ENCODE results near the gene IL17RC. TPM values are rescaled to one million over a fixed set of nuclear protein-coding genes. Genes with fewer than 3 reads are reported as not detected.
"Not testable (repeated sequence)": the region's sequence is repeated elsewhere in the genome, so short reads cannot be mapped to it uniquely, and the experiment has no call there.

Gene IL17RC
- 12.1 and 14.8 TPM in 2 replicates for total RNA-seq (2014; rRNA removed; shearing (Covaris generic); ENCODE audit: low replicate concordance)

- peak; percentile 91 for DNase-seq
- no peaks in the 10 kb centered on the region for H3K9me3 ChIP-seq
- peak within 1 kb of the TSS; percentile 40 for H3K4me3 ChIP-seq
- H3K36me3 ChIP-seq, result no peaks in the 10 kb centered on the region
- no peaks in the 10 kb centered on the region for H3K27me3 ChIP-seq
These were observed at the start of gene IL17RC for GRCh38 chr3:9916734-9917680. TSS of gene IL17RC (plus strand) at chr3:9917098. CDS start at chr3:9917316, 218 bp downstream.

GRCh38 chr3:9867106-9867505 lies 49.8 kb upstream of the IL17RC start:
- no peaks in the 10 kb centered on the region for H3K27me3 ChIP-seq
- H3K4me3 ChIP-seq, result no peak overlapping the region
- no peak for DNase-seq
- H3K9me3 ChIP-seq, result no peaks in the 10 kb centered on the region
- H3K36me3 ChIP-seq, result no peaks in the 10 kb centered on the region

GRCh38 chr3:9869955-9870354 lies 46.9 kb upstream of the IL17RC start:
- Histone ChIP-seq H3K27me3 (no peaks in the 10 kb centered on the region), H3K9me3 (no peaks in the 10 kb centered on the region), H3K4me3 (no peak overlapping the region), H3K36me3 (no peaks in the 10 kb centered on the region)
- no peak for DNase-seq

GRCh38 chr3:9870978-9871377 lies 45.9 kb upstream of the IL17RC start:
- Histone ChIP-seq H3K9me3 (no peaks in the 10 kb centered on the region), H3K27me3 (no peaks in the 10 kb centered on the region), H3K4me3 (no peak overlapping the region), H3K36me3 (no peaks in the 10 kb centered on the region)
- peak; percentile 33 for DNase-seq

- H3K27me3 ChIP-seq, H3K4me3 ChIP-seq, DNase-seq, H3K36me3 ChIP-seq, H3K9me3 ChIP-seq: not testable (repeated sequence)
These were observed 44.8 kb upstream of the IL17RC start for GRCh38 chr3:9872067-9872466.

- no peak for DNase-seq
- no peaks in the 10 kb centered on the region for H3K9me3 ChIP-seq
- no peaks in the 10 kb centered on the region for H3K27me3 ChIP-seq
- H3K36me3 ChIP-seq, result no peaks in the 10 kb centered on the region
- H3K4me3 ChIP-seq, result no peak overlapping the region
These were observed 41.5 kb upstream of the IL17RC start for GRCh38 chr3:9875448-9875847.

- H3K4me3 ChIP-seq, result not testable (repeated sequence)
These were observed 40.6 kb upstream of the IL17RC start for GRCh38 chr3:9876255-9876654.

GRCh38 chr3:9876991-9877390 lies 39.9 kb upstream of the IL17RC start:
- H3K36me3 ChIP-seq, result no peaks in the 10 kb centered on the region
- H3K4me3 ChIP-seq, result no peak overlapping the region
- H3K9me3 ChIP-seq, result no peaks in the 10 kb centered on the region
- no peak for DNase-seq
- H3K27me3 ChIP-seq, result no peaks in the 10 kb centered on the region

More at GRCh38 chr3:9876255-9876654, 40.6 kb upstream of the IL17RC start:
- not testable (repeated sequence) for H3K27me3 ChIP-seq, DNase-seq, H3K36me3 ChIP-seq, H3K9me3 ChIP-seq

- Histone ChIP-seq H3K9me3 (no peaks in the 10 kb centered on the region), H3K36me3 (no peaks in the 10 kb centered on the region)
- DNase-seq, result no peak
These were observed 38.2 kb upstream of the IL17RC start for GRCh38 chr3:9878700-9879099.

GRCh38 chr3:9879830-9880549 lies 36.9 kb upstream of the IL17RC start, which contains the start of gene CIDEC:
TSS of gene CIDEC (minus strand) at chr3:9880253. CDS start at chr3:9878486, 1,767 bp downstream.
- DNase-seq, result no peak
- H3K27me3 ChIP-seq, result no peaks in the 10 kb centered on the region

More at GRCh38 chr3:9878700-9879099, 38.2 kb upstream of the IL17RC start:
- Histone ChIP-seq H3K4me3 (no peak overlapping the region), H3K27me3 (no peaks in the 10 kb centered on the region)

GRCh38 chr3:9881441-9881840 lies 35.5 kb upstream of the IL17RC start:
- no peak for DNase-seq
- Histone ChIP-seq H3K4me3 (no peak overlapping the region), H3K9me3 (no peaks in the 10 kb centered on the region), H3K36me3 (no peaks in the 10 kb centered on the region), H3K27me3 (no peaks in the 10 kb centered on the region)

More at GRCh38 chr3:9879830-9880549, 36.9 kb upstream of the IL17RC start, which contains the start of gene CIDEC:
- H3K9me3 ChIP-seq, result no peaks in the 10 kb centered on the region
- H3K4me3 ChIP-seq, result no peak within 1 kb of the TSS
- H3K36me3 ChIP-seq, result no peaks in the 10 kb centered on the region

GRCh38 chr3:9883706-9884554 lies 33.0 kb upstream of the IL17RC start:
- Histone ChIP-seq H3K27me3 (no peaks in the 10 kb centered on the region), H3K36me3 (no peaks in the 10 kb centered on the region), H3K9me3 (no peaks in the 10 kb centered on the region), H3K4me3 (no peak overlapping the region)
- DNase-seq, result no peak

GRCh38 chr3:9884555-9885165 lies 32.2 kb upstream of the IL17RC start:
- H3K36me3 ChIP-seq, result no peaks in the 10 kb centered on the region
- H3K4me3 ChIP-seq, result no peak overlapping the region
- H3K27me3 ChIP-seq, result no peaks in the 10 kb centered on the region
- H3K9me3 ChIP-seq, result no peaks in the 10 kb centered on the region
- DNase-seq, result peak; percentile 69

- Histone ChIP-seq H3K27me3 (no peaks in the 10 kb centered on the region), H3K9me3 (no peaks in the 10 kb centered on the region), H3K4me3 (no peak overlapping the region), H3K36me3 (no peaks in the 10 kb centered on the region)
- DNase-seq, result no peak
These were observed 30.6 kb upstream of the IL17RC start for GRCh38 chr3:9886328-9886727.

GRCh38 chr3:9887480-9887879 lies 29.4 kb upstream of the IL17RC start:
- Histone ChIP-seq H3K4me3 (no peak overlapping the region), H3K9me3 (no peaks in the 10 kb centered on the region), H3K27me3 (no peaks in the 10 kb centered on the region), H3K36me3 (peaks cover 8% of the 10 kb centered on the region)
- no peak for DNase-seq

- Histone ChIP-seq H3K27me3 (no peaks in the 10 kb centered on the region), H3K4me3 (no peak overlapping the region), H3K36me3 (peaks cover 18% of the 10 kb centered on the region), H3K9me3 (no peaks in the 10 kb centered on the region)
- no peak for DNase-seq
These were observed 28.4 kb upstream of the IL17RC start for GRCh38 chr3:9888540-9888939.

All from MG63 (cell line).